Astrocyte (in vitro differentiated cells and primary cell): ENCODE data around the gene NEU2. TPM values are rescaled to one million over a fixed set of nuclear protein-coding genes. Genes with fewer than 3 reads are reported as not detected.

Experiments
- DNase-seq: peaks from one replicate; pipeline ENCODE4 v3.0.0-alpha.2; 2010; ENCODE audit warnings: low read depth
- FAIRE-seq: peaks from 2 replicates; lab custom pipeline; 2011; peaks lifted over from hg19 to GRCh38; lab: Jason Lieb, UNC
- H2AFZ ChIP-seq: 2 replicates; pipeline ENCODE4 v1.6.0; 2012; ENCODE audit warnings: low read depth, low read length, inconsistent platforms
- H3K27ac ChIP-seq: 2 replicates; pipeline ENCODE4 v1.5.1; 2011; ENCODE audit warnings: low read depth, low read length, inconsistent platforms
- H3K27me3 ChIP-seq: 2 replicates; pipeline ENCODE4 v1.6.0; 2011; ENCODE audit warnings: low read length, inconsistent platforms; ENCODE audit not compliant: insufficient read depth
- H3K36me3 ChIP-seq: 2 replicates; pipeline ENCODE4 v1.5.1; 2011; ENCODE audit warnings: low read length, inconsistent platforms; ENCODE audit not compliant: insufficient read depth
- H3K4me1 ChIP-seq: 2 replicates; pipeline ENCODE4 v1.5.1; 2011; ENCODE audit warnings: low read length, inconsistent platforms; ENCODE audit not compliant: insufficient read depth
- H3K4me2 ChIP-seq: 2 replicates; pipeline ENCODE4 v1.6.0; 2012; ENCODE audit warnings: low read length, inconsistent platforms
- H3K4me3 ChIP-seq: 2 replicates; pipeline ENCODE4 v1.5.1; 2011; ENCODE audit warnings: low read depth, mild to moderate bottlenecking, low read length, inconsistent platforms; ENCODE audit not compliant: insufficient read depth
- H3K79me2 ChIP-seq: 2 replicates; pipeline ENCODE4 v1.6.0; 2012; ENCODE audit warnings: mild to moderate bottlenecking, low read length, inconsistent platforms; ENCODE audit not compliant: insufficient read depth
- H3K9ac ChIP-seq: 2 replicates; pipeline ENCODE4 v1.6.0; 2012; ENCODE audit warnings: mild to moderate bottlenecking, low read length, inconsistent platforms
- H3K9me3 ChIP-seq: 2 replicates; pipeline ENCODE4 v1.5.1; 2012; ENCODE audit warnings: low read depth, mild to moderate bottlenecking, low read length, inconsistent platforms; ENCODE audit not compliant: insufficient read depth
- H4K20me1 ChIP-seq: 2 replicates; pipeline ENCODE4 v1.6.0; 2012; ENCODE audit warnings: low read length, inconsistent platforms; ENCODE audit not compliant: insufficient read depth
- H3K27ac Mint-ChIP-seq: one replicate; pipeline ENCODE4 v1.8.0; 2021; ENCODE audit warnings: mild to moderate bottlenecking, mixed read lengths; ENCODE audit not compliant: unreplicated experiment
- H3K27me3 Mint-ChIP-seq: one replicate; pipeline ENCODE4 v1.8.0; 2021; ENCODE audit warnings: low read depth, mixed read lengths; ENCODE audit not compliant: unreplicated experiment
- H3K36me3 Mint-ChIP-seq: one replicate; pipeline ENCODE4 v1.8.0; 2021; ENCODE audit warnings: low read depth, mixed read lengths; ENCODE audit not compliant: unreplicated experiment
- H3K4me1 Mint-ChIP-seq: one replicate; pipeline ENCODE4 v1.8.0; 2021; ENCODE audit warnings: low read depth, mixed read lengths; ENCODE audit not compliant: unreplicated experiment
- H3K4me3 Mint-ChIP-seq: one replicate; pipeline ENCODE4 v1.8.0; 2021; ENCODE audit warnings: mild to moderate bottlenecking, moderate library complexity, mixed read lengths; ENCODE audit not compliant: unreplicated experiment
- H3K9me3 Mint-ChIP-seq: one replicate; pipeline ENCODE4 v1.8.0; 2021; ENCODE audit warnings: mild to moderate bottlenecking, mixed read lengths; ENCODE audit not compliant: unreplicated experiment
- CTCF ChIP-seq: IDR thresholded peaks from 2 replicates; pipeline ENCODE4 v1.5.1; 2011; ENCODE audit warnings: low read depth, mild to moderate bottlenecking, inconsistent platforms, low read length, moderate library complexity; ENCODE audit not compliant: insufficient read depth
- EZH2 ChIP-seq: IDR thresholded peaks from 2 replicates; pipeline ENCODE4 v1.6.1; 2012; ENCODE audit warnings: mild to moderate bottlenecking, low read length, inconsistent platforms; ENCODE audit not compliant: insufficient read depth
- total RNA-seq: library from RNA; stranded (reverse); gene quantifications from 2 replicates; pipeline ENCODE4 v1.2.1, GENCODE V29; 2021

The NEU2 gene
- total RNA-seq, 1 donor from 2014 or later = not detected

DNA sequence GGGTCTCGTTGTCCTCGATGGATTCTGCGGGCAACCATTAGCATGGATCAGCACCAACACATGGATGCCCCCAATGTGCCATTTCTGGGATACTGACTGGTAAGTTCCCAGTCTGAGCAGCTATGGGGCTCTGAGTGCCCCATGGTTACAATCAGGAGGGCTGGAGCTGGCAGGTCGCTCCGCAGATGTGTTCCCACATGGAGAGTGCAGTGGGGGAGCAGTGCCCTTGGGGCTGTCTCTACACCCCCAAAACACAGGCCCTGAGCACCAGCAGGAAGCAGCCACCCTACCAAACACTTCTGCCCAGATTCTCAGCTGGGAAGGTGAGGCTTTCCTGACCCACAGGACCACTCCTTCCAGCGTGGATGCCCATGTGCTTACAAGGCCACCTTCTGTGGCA is 27.4 kb upstream of the NEU2 start:
- H3K27me3 Mint-ChIP-seq = peaks cover 46% of the 10 kb centered on the region
- Histone ChIP-seq H3K36me3 (no peaks in the 10 kb centered on the region), H4K20me1 (no peaks in the 10 kb centered on the region), H3K27me3 (peaks cover 2% of the 10 kb centered on the region), H3K79me2 (no peaks in the 10 kb centered on the region), H3K9ac (no peak overlapping the region), H3K4me1 (no peaks in the 10 kb centered on the region), H2AFZ (no peak overlapping the region), H3K4me2 (no peak overlapping the region), H3K9me3 (no peaks in the 10 kb centered on the region), H3K4me3 (no peak overlapping the region), H3K27ac (no peak overlapping the region)
- no peaks in the 10 kb centered on the region for H3K4me1 Mint-ChIP-seq
- no peaks in the 10 kb centered on the region for H3K9me3 Mint-ChIP-seq
- no peak for DNase-seq
- H3K4me3 Mint-ChIP-seq = no peak overlapping the region
- no peak for TF ChIP-seq EZH2
- TF ChIP-seq CTCF = no peak
- H3K36me3 Mint-ChIP-seq = peaks cover 3% of the 10 kb centered on the region
- no peak for FAIRE-seq
- H3K27ac Mint-ChIP-seq = no peak overlapping the region

DNA sequence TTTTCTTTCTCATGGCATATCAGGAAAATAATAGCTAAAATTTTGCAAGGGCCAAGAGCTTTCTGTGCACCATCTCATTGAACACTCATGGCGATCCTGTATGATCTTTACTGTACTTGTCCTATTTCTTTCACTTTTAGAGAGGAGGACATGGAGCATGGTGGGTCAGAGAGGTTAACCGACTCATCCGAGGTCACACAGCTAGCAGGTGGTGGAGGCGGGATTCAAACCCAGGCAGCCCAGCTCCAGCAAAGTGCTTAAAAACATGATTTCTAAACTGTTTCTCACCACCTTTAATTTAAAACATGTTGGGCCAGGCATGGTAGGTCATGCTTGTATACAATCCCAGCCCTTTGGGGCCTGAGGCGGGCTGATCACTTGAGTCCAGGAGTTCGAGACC is 25.8 kb upstream of the NEU2 start:
- Histone ChIP-seq H3K27me3 (peaks cover 2% of the 10 kb centered on the region), H4K20me1 (no peaks in the 10 kb centered on the region), H3K4me3 (no peak overlapping the region), H3K4me1 (no peaks in the 10 kb centered on the region), H2AFZ (no peak overlapping the region), H3K27ac (no peak overlapping the region), H3K79me2 (no peaks in the 10 kb centered on the region), H3K9ac (no peak overlapping the region), H3K4me2 (no peak overlapping the region), H3K9me3 (no peaks in the 10 kb centered on the region), H3K36me3 (no peaks in the 10 kb centered on the region)
- Mint-ChIP-seq H3K27me3 (peaks cover 50% of the 10 kb centered on the region), H3K4me3 (no peak overlapping the region), H3K36me3 (peaks cover 3% of the 10 kb centered on the region), H3K27ac (no peak overlapping the region), H3K9me3 (peaks cover 2% of the 10 kb centered on the region), H3K4me1 (no peaks in the 10 kb centered on the region)
- FAIRE-seq (no peak), DNase-seq (no peak)
- TF ChIP-seq CTCF (no peak), EZH2 (no peak)

- DNase-seq (no peak), FAIRE-seq (no peak)
- H3K36me3 Mint-ChIP-seq = peaks cover 3% of the 10 kb centered on the region
- peaks cover 56% of the 10 kb centered on the region for H3K27me3 Mint-ChIP-seq
- no peaks in the 10 kb centered on the region for H3K4me1 Mint-ChIP-seq
- TF ChIP-seq CTCF = no peak
- no peak for TF ChIP-seq EZH2
- Histone ChIP-seq H3K4me3 (no peak overlapping the region), H3K27me3 (peaks cover 2% of the 10 kb centered on the region), H2AFZ (no peak overlapping the region), H3K9ac (no peak overlapping the region), H3K9me3 (no peaks in the 10 kb centered on the region), H3K36me3 (no peaks in the 10 kb centered on the region), H3K27ac (no peak overlapping the region), H3K79me2 (no peaks in the 10 kb centered on the region), H4K20me1 (no peaks in the 10 kb centered on the region), H3K4me1 (no peaks in the 10 kb centered on the region), H3K4me2 (no peak overlapping the region)
- H3K9me3 Mint-ChIP-seq = peaks cover 2% of the 10 kb centered on the region
- no peak overlapping the region for H3K4me3 Mint-ChIP-seq
- no peak overlapping the region for H3K27ac Mint-ChIP-seq
These were observed 25.2 kb upstream of the NEU2 start for GRCh38 chr2:233007270-233007669.
